Erythroblast (primary cell): ENCODE results near the gene SMC5.

Source experiments
- GATA1 ChIP-seq: IDR thresholded peaks from 2 replicates; pipeline ENCODE4 v1.6.1; 2011; ENCODE audit warnings: low read depth, mild to moderate bottlenecking, control low read depth, low read length, moderate library complexity
- POLR2A ChIP-seq: IDR thresholded peaks from 2 replicates; pipeline ENCODE4 v1.6.1; 2011; ENCODE audit warnings: mild to moderate bottlenecking, low read length

GRCh38 chr9:70222354-70222753 lies 36.4 kb upstream of the SMC5 start:
- TF ChIP-seq POLR2A (no peak), GATA1 (no peak)
